GM19239 (cell line): ENCODE measurements around the gene ATP8A2.

ENCODE experiments used
- DNase-seq: peaks from one replicate; pipeline ENCODE4 v3.0.0; 2011; ENCODE audit warnings: low spot score; ENCODE audit not compliant: insufficient read length
- FAIRE-seq: peaks from 2 replicates; lab custom pipeline; 2011; peaks lifted over from hg19 to GRCh38; lab: Jason Lieb, UNC

The ATP8A2 gene

DNA sequence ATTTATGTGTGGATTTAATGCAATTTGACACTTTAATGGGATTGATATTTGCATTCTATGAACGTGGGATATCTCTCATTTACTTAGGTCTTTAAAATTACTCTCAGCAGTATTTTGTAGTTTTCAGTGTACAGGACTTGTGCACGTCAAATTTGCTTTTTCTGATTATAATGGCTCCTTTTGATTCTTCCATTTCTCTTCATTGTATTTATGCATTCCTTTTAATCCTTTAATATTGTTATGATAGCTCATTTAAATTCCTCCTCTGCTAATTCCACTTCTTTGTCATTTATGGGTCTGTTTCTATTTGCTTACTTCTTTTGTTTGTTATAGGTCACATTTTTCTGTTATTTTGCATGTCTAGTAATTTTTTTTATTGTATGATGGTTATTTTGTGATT is 226.6 kb downstream of the ATP8A2 start:
- FAIRE-seq = no peak

DNA sequence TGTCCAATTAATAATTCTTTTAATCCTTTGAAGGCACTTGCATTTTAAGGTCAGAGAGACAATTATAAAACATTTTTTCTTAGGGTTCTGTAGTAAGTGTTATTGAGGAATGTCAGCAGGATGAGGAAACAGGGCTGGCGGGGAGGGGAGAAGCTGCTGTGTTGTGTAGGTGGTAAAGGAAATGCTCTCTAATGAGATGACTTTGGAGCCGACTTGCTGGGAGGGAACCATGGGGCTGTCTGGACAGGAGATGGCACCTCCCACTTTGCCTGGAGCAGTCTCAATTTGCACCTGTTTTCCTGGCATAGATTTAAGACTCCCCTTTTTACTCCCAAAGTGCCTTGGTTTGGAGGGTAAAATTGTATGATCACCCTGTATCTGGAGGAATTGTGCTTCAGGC is 230.4 kb downstream of the ATP8A2 start:
- FAIRE-seq (no peak), DNase-seq (no peak)

More for the DNA sequence above, 226.6 kb downstream of the ATP8A2 start:
- DNase-seq = no peak

DNA sequence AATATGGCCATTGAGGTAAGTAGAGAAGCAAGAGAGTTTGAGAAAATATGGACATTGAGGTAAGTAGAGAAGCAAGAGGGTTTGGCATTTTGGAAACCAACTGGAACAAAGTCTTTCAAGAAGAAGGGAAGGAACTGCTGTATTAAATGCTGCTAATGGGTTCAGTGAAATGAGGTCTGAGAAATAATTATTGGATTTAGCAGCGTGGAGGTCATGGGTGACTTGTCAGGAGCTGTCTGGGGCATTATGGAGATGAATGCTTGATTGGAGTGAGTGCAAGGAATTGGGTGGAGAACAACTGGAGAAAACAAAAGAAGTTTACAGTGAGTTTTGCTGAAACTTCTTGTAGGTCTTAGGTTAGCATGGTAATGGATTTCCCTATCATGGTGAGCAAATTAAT is 232.3 kb downstream of the ATP8A2 start:
- no peak for FAIRE-seq
- no peak for DNase-seq

DNA sequence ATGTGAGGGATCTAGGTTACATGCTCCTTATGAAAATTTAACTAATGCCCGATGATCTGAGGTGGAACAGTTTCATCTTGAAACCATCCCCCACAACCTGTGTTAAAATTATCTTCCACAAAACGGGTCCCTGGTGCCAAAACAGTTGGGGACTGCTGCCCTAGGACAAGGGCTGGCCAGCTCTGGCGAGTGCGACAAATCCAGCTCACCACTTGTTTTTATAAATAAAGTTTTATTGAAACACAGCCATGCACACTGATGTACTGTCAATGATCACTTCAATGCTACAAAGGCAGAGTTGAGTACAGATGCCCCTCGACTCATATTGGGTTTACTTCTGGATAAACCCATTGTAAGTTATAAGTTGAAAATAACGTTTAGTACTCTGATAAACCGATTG is 235.3 kb downstream of the ATP8A2 start:
- FAIRE-seq = no peak
- no peak for DNase-seq

DNA sequence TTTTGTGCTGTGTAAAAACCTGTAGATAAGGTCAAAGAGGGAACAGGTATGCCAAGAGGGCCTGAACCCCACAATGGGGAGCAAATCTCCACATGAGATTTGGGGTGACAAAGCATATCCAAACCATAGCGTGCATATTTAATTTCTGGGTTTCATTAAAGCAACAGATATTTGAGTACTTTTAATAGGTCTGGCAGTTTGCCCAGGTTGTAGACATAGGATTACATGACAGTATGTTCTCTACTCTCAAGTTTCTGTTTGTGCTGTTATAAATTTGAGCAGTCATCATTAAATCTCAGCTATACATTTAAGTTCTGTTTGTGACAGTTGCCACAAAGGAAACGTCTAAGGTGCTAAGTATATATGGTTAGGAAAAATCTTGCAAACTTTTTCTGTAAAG is 236.4 kb downstream of the ATP8A2 start:
- FAIRE-seq (no peak), DNase-seq (no peak)

DNA sequence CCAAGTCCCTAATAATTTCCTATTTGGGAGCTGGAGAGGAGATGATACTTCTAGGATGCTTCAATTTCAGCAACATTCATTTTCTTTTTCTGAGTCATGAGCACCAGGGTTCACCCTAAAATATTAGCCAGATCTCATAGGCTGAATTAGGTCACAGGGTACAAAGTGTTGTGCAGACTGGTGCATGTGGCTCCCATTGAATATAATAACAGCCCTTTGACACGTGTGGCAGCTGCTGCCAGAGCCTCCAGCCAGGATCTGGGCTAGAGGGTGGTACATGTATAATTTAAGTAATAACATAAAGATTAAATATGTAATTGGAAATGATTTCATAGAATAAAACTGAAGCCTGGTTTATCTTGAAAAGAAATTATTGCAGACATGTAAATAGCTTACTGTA is 244.9 kb downstream of the ATP8A2 start:
- DNase-seq = no peak
- FAIRE-seq = no peak

DNA sequence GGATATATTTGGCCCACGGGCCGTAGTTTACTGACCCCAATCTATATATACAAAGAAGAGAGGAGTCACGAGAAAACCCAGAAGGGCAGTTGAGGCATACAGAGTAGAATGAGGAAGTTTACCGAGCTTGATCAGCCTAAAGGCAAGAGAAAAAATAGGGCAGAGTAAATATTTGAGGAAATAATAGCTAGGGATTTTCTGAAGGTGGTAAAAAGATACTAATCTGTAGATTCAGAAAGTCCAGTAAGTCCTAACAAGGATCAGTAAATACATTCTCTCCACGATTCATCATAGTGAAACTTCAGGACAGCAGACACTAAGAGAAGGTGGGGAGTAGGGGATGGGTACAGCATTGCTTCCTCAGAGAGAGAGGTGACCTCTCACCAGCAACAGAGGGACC is 248.1 kb downstream of the ATP8A2 start:
- DNase-seq (no peak), FAIRE-seq (no peak)

DNA sequence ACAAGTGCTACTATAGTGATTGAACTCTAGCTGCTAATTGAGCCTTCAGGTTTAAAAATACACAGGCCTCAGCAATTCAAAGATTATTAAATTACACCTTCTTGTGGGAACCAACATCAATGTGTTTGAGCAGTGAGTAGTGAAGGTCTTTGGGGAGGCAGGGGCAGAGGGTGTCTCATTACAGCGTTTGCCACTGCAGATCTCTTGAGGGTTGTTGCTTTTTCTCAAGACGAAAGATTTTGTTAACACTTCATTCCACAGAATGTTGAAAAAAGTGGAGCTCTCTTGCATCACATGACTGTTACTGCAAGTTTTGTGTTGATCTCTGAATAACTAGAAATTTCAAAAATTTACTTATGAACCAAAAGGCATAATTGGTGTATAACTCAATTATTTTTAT is 253.6 kb downstream of the ATP8A2 start:
- DNase-seq = no peak

DNA sequence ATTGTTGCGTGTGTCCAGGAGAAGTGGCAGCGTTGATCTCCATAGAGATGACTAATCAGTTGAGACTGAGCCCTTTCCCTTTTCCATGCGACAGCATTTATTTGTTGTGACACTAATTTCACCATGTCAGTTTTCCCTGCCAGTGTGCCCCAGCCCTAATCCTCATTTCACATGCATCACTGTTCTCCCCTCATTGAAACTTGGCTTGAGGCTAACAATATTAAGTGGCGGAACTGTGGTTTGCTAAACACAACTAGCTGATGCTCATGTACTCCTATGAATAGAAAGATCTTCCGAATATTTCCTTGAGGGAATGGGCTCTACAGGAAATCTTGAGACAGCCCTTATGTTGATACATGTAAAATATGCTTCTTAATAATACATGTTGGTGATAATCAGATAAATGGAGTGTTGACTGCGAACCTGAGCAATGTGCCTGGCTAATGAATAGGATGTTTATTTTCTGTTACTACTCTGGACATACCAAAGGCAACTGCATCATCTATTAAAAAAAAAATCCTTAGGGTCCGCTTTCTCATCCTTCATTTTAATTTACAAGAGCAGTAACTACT is 258.6 kb downstream of the ATP8A2 start:
- FAIRE-seq (no peak), DNase-seq (no peak)

More for the DNA sequence above, 253.6 kb downstream of the ATP8A2 start:
- no peak for FAIRE-seq

DNA sequence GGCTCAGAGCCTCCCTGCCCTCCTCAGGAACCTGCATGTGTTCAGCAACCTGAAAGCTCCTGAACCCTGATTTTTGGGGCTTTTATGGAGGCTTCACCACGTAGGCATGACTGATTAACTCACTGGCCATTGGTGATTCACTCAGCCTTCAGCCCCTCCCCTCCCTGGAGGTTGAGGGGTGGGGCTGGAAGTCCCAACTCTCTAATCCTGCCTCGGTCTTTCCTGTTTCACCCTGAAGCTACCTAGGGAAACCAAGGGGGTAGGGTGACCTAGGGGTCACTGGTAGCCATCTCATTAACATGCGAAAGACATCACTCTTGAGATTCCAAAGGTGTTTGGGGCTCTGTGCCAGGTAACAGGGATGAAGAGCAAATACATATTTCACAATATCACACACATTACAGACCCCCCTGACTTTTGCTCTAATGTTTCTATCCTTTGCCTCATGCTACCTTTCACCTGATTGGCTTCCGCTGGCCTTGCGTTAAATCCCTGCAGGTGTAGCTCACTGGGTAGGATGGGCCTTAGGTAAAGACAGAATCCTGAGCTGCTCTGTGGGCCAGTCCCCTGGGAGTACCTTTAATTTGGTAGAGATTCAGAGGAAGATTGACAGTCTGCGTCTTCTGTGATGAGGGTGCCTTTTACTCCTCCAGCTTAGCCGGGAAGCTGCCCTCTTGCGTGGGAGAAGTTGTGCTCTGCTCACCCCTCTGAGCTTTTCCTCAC is 260.6 kb downstream of the ATP8A2 start:
- FAIRE-seq (no peak), DNase-seq (no peak)

DNA sequence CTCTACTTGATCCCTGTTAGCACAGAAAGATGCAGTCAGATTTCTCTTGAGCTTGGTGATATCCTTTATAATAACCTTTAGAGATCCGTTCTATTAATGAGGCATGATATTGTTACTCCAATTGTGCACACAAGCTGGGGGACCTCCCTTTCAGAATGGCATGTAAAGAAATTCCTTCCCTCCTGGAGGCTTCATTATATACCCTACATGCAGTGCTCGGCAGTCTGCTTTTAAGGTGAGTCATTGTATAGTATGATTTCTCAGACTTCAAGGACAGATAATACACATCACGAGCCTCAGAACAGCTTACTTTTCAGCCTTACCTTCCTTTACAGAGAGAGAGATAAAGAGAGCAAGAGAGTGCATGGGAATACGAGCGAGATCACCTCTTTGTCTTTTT is 261.3 kb downstream of the ATP8A2 start:
- FAIRE-seq (no peak), DNase-seq (no peak)

DNA sequence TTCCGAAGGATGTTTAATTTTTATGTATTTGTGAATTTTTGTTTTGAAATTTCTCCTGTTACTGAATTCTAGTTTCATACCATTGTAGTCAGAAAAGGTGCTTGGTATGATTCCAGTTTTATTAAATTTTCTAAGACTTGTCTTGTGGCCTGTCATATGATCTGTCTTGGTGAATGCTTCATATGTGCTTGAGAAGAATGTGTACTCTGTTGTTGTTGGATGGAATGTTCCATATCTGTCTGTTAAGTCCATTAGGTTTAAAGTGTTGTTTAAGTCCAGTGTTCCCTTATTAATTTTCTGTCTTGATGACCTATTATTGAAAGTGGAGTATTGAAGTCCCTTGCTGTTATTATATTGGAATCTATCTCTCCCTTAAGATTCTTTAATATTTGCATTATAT is 273.9 kb downstream of the ATP8A2 start:
- DNase-seq (no peak), FAIRE-seq (no peak)

DNA sequence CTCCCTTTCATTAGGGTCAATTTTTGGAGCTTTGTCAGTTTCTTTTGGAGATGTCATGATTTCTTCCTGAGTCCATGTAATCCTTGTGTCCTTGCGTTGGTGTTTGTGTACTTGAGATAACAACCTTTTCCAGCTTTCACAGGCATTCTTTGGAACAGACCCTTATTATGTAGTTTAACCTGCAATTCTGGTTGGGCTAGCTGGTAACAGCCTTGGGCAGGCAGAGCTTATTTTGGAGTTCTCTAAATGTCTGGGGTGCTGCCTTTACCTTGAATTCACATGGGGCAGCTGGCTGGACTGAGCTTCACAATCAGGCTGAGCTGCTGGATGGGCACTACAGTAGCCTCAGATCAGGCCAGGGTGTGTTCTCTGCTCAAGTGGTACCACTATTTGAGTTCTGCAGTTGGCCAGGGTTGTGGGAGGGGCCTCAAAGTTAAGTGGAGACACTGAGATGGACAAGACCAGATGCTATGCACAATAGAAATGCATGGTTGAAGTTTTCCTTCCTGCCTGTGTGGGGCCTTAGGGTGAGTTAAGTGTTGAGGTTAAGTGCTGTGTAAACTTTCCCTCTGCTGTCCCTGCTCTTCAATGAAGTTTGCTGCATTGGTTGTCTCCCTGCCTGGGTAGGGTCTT is 277.3 kb downstream of the ATP8A2 start:
- DNase-seq (no peak), FAIRE-seq (no peak)

DNA sequence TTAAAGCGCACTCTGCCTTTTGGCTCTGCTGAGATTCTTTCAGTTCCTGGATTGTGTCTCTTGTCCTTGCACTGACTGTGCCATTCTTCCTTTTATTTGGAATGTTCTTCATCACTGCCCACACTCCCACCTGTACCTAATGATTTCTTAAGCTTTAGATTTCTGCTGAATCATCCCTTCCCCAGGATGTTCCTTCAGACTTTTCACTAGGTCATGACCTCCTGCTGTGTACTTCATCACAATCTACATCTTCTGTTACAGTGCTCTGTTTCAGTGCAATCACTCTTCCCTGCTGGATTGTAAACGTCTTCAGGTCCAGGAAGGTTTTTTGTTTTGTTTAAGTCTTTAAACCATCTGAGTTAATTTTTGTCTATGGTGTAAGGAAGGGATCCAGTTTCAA is 281.0 kb downstream of the ATP8A2 start:
- no peak for DNase-seq
- FAIRE-seq = no peak

DNA sequence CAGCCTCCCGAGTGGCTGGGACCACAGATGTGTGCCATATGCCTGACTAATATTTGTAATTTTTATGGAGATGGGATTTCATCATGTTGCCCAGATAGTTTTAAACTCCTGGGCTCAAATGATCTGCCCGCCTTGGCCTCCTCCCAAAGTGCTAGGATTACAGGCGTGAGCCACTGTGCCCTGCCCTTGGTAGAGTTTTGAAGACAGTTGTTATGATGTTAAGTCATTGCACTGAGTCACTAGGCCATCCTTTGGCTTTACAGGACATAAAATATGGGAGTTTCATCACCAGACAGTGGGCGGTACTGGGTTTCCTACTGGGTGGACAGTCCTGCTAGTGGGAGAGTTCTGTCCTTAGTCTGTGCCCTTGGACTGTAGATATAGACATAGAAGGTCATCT is 282.5 kb downstream of the ATP8A2 start:
- DNase-seq = no peak
- no peak for FAIRE-seq

DNA sequence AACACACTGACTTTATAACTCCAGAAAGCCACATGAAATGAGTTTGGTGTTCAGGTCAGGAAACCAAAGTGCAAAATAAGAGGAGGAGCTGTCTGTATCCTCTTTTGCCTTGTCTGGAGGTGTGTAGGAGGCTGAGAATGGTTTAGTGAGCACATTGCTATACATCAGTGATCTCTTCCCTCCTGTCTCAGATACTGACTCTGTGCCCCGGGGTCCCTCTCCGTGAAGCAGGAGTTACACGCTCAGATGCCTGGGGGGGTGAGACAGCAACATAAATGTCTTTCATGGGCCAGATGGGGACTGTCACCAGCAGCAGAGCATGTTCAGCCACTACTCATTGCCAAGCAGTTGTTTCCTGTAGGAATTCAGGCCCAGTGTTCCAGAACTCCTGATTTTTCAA is 285.4 kb downstream of the ATP8A2 start:
- DNase-seq = no peak

DNA sequence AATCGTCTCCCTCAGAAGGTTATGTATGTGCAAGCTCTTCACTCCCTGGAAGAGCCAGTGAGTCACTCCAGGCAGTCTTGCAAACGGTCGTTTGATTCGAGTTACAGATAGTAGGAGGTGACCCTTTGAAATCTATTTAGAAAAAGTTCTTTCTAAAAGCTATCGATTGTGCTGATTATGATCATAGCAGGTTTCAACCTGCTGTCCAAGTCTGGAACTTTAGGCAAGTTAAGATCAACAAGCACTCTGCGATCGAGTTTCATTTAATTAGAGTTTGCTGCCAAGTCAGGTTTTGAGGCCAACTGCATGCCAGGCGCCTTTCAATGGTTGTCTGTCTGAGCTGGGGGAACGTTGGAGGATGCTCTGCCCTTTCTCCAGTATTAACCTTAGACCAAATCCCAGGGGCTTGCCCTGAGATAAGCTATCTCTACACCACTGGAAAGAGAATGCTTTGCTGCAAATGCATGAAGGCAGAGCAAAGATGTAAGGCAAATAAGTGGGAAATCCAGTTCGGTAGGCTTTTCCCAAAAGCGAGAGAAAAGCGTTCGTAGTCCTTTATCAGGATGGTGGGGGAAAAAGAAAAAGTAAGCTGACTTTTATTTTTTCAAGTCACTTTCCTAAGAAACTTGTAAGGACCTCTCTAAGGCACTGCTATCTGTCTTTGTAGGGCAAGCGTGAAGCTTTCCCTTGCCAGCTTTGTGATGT is 287.5 kb downstream of the ATP8A2 start:
- DNase-seq (no peak), FAIRE-seq (no peak)

More for the DNA sequence above, 285.4 kb downstream of the ATP8A2 start:
- FAIRE-seq = no peak

DNA sequence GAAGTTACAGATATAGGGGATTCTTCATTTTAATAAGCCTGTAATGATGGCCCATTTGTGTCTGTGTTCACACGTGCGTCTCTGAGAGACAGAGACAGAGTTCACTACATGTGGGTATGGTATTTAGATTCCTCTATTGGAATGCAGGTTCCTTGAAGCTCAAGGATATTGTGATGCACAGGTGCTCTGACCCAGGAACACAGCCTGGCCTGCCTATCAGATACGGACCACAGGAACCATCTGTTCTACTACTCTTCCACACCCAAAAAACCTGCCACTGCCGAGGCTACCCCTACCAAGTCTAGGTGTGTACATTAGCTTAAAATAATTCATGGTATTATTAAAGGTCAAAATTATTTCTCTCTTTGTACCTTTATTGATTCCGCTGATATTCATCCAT is 289.2 kb downstream of the ATP8A2 start:
- no peak for FAIRE-seq
- no peak for DNase-seq

DNA sequence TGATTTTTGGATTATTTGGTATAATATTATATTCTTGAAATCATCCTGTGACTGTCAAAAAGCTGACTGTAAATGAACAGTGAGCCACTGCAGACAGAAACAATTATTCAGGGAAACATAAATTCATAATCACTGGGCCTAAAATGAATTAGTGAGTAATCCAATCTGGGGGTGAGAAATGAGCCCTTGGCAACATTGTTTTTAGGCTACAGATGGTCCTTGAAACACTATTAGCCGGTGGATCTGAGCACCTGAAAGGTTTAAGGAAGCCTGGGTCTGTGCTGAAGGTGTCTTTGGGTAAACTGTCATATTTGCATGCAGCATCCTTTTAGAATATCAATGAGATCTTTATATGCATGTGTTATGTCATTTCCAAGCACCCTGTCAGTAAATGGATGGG is 290.7 kb downstream of the ATP8A2 start:
- no peak for DNase-seq
- no peak for FAIRE-seq

DNA sequence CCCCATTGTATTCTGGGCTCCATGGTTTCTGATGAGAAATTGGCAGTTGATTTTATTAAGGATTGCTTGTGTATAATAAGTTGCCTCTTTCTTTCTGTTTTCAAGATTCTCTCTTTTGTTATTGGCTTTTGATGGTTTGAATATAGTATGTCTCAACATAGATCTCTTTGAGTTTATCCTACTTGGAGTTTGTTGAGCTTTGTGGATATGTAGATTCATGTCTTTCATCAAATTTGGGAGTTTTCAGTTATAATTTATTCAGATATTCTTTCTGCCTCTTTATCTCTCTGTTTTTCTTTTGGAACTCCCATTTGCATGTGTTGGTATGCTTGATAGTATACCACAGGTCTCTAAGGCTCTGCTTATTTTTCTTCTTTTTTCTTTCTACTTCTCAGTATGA is 296.6 kb downstream of the ATP8A2 start:
- no peak for DNase-seq
- FAIRE-seq = peak; percentile 8

DNA sequence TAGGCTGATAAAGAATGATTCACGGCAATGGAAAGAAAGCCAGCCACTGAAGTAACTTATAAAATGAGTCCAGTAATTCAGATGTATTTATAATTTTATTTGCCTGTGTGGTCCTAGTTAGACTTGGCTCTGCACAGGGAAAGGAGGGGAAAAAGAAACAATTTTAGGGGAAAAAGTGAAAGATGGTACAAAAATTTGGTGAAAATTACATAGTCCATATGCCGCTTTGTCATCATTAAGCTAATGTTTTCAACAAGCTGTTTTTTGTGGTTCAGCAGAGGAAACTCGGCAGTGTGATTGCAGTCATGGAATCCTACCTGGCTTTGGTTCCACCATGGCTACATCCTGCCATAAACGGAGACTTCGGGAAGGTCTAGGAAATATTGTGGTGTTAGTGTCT is 301.9 kb downstream of the ATP8A2 start:
- no peak for DNase-seq
- FAIRE-seq = no peak
